Right atrium auricular region (tissue), 2 donors: ENCODE results near the gene REPIN1. TPM values are rescaled to one million over a fixed set of nuclear protein-coding genes. Genes with fewer than 3 reads are reported as not detected.

Source experiments
- DNase-seq: peaks from one replicate; pipeline ENCODE4 v3.0.0-alpha.2; 2019; ENCODE audit warnings: low spot score
- H3K27ac ChIP-seq, 2 donors: fragments of 200-600 bp; sonication (generic); 1 replicate in 1 of 2; 2 replicates in 1 of 2; pipeline ENCODE4 v1.5.1; 2016 to 2019
- H3K27me3 ChIP-seq, 2 donors: fragments of 200-600 bp; sonication (generic); one replicate each; pipeline versions ENCODE4 v1.5.1 to v1.6.0; 2017 to 2019
- H3K36me3 ChIP-seq: fragments of 200-600 bp; sonication (generic); one replicate; pipeline ENCODE4 v1.5.1; 2016
- H3K4me1 ChIP-seq, 2 donors: fragments of 200-600 bp; sonication (generic); one replicate each; pipeline versions ENCODE4 v1.5.1 to v1.6.0; 2017 to 2019
- H3K4me3 ChIP-seq, 2 donors: fragments of 200-600 bp; sonication (generic); 1 replicate in 1 of 2; 2 replicates in 1 of 2; pipeline ENCODE4 v1.5.1; 2017 to 2019; ENCODE audit warnings: mild to moderate bottlenecking in 1 of 2, moderate library complexity in 1 of 2
- H3K9me3 ChIP-seq, 2 donors: fragments of 200-600 bp; sonication (generic); one replicate each; pipeline ENCODE4 v1.5.1; 2019
- total RNA-seq, 2 donors: library from RNA; depleted of rRNA; stranded (reverse); fragments of >200 nt; gene quantifications; one replicate each; pipeline ENCODE4 v1.1.0, GENCODE V29; 2016
- TF ChIP-seq, protein P1 (sequence below), 2 donors: fragments of 200-600 bp; sonication (generic); IDR thresholded peaks; one replicate each; pipeline ENCODE4 v1.5.1; 2019; ENCODE audit warnings: antibody characterized with exemption in 2 of 2

The REPIN1 gene
- total RNA-seq, 2 donors from 2014 or later, result 100.0 to 110 TPM

DNA sequence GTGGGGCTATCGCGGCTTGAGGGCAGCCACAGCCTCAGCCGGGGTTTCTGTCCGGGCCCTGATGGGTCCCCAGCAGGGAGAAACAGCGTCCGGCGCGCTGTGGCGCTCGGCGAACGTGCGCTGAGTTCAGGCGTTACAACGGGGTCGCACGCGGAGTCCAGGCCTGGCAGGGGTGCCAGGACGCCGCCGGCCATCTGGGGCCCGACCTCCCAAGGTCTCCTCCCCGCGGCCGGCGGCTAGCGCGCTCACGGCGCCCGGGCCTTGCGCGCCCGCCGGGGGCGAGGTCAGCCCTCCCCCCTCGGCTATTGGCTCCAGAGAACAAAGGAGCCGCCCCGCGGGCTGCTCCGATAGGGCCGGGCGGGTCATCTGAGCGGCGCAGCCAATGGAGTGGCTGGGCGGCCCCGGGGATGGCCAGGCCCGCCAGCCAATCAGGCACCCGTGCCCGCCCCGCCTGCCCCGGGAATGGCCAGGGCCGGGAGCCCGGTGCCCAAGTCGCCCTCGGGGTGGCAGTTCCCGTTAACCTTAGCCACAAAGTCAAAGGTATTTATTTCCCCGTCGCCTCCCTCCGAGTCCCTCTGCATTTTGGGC lies 10.3 kb downstream of the REPIN1 start, which contains the start of gene ZNF775:
Gene ZNF775 (plus strand): TSS at position 478 of the 588 bp plus-strand sequence. CDS start 9,141 bp downstream, outside the sequence.
- peaks cover 0 to 44% of the 10 kb centered on the region in 2 donors for H3K4me1 ChIP-seq
- H3K36me3 ChIP-seq, result peaks cover under 1% of the 10 kb centered on the region
- H3K4me3 ChIP-seq, result peak within 1 kb of the TSS; percentile 86 to 98
- H3K27me3 ChIP-seq, result no peaks in the 10 kb centered on the region
- H3K9me3 ChIP-seq, result no peaks in the 10 kb centered on the region
- TF ChIP-seq, protein P1, sequence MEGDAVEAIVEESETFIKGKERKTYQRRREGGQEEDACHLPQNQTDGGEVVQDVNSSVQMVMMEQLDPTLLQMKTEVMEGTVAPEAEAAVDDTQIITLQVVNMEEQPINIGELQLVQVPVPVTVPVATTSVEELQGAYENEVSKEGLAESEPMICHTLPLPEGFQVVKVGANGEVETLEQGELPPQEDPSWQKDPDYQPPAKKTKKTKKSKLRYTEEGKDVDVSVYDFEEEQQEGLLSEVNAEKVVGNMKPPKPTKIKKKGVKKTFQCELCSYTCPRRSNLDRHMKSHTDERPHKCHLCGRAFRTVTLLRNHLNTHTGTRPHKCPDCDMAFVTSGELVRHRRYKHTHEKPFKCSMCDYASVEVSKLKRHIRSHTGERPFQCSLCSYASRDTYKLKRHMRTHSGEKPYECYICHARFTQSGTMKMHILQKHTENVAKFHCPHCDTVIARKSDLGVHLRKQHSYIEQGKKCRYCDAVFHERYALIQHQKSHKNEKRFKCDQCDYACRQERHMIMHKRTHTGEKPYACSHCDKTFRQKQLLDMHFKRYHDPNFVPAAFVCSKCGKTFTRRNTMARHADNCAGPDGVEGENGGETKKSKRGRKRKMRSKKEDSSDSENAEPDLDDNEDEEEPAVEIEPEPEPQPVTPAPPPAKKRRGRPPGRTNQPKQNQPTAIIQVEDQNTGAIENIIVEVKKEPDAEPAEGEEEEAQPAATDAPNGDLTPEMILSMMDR (IDR thresholded peaks at IDR 0.05), result no peak
- peak; percentile 96 for DNase-seq
- H3K27ac ChIP-seq, result peak within 1 kb of the TSS; percentile 93 to 96

DNA sequence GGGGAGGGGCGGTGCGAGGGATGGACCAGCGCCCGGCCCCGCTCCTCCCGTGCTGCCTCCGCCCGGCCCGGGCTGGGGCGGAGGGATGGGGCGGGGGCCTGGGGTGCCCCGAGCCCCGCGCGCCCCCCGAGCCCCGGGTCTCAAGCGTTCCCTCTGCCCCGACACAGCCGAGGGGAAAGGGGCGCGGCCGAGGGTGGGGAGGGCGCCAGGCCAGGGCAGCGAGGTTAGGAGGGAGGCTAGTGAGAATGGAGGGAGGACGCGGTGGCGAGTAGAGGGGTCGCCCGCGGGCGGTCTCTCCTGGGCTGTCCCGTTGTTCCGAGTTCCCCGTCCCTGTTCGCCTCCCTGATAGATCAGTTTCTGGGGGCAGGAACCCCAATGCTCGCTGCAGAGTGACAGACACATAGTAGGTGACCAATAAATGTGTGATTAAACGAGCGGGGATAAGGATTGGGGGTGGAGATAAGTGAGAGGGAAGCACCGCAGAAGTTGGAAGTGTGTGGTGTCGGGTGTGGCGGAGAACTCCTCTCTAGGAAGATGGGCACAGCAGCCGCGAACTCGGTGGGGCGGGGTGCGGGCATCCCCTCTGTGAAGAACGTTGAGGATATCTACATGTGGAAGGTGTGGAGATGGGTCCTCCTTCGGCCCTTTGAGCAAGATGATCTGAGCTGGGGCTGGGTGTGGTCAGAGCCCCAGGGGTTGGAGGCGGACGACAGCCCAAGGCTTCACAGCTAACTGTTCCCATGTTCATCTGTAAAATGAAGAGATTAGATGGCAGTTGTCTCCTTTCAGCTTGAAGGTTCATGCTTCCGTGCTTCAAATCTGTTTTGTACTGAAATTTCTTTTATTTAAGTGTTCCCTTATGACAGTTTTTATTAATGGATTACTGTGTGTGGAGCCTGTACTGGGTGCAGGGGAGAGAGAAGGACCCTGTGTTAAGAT lies 11.1 kb downstream of the REPIN1 start:
- no peaks in the 10 kb centered on the region for H3K36me3 ChIP-seq
- peak overlapping the region; percentile 86 to 98 for H3K4me3 ChIP-seq
- TF ChIP-seq, protein P1 (IDR thresholded peaks at IDR 0.05), result no peak
- H3K4me1 ChIP-seq, result peaks cover 0 to 46% of the 10 kb centered on the region in 2 donors
- peak overlapping the region; percentile 93 to 96 for H3K27ac ChIP-seq
- no peak for DNase-seq
- no peaks in the 10 kb centered on the region for H3K9me3 ChIP-seq
- no peaks in the 10 kb centered on the region for H3K27me3 ChIP-seq

GRCh38 chr7:150380463-150380862 lies 11.8 kb downstream of the REPIN1 start:
- H3K27me3 ChIP-seq, result no peaks in the 10 kb centered on the region
- H3K9me3 ChIP-seq, result no peaks in the 10 kb centered on the region
- TF ChIP-seq, protein P1 (IDR thresholded peaks at IDR 0.05), result no peak
- DNase-seq, result no peak
- no peaks in the 10 kb centered on the region for H3K36me3 ChIP-seq
- H3K4me3 ChIP-seq, result peak overlapping the region in 1 of 2 donors; percentile 98
- H3K4me1 ChIP-seq, result peaks cover 0 to 46% of the 10 kb centered on the region in 2 donors
- H3K27ac ChIP-seq, result no peak overlapping the region

GRCh38 chr7:150381096-150381495 lies 12.5 kb downstream of the REPIN1 start:
- no peaks in the 10 kb centered on the region for H3K9me3 ChIP-seq
- H3K4me3 ChIP-seq, result no peak overlapping the region
- no peak overlapping the region for H3K27ac ChIP-seq
- H3K27me3 ChIP-seq, result no peaks in the 10 kb centered on the region
- DNase-seq, result no peak
- no peaks in the 10 kb centered on the region for H3K36me3 ChIP-seq
- peaks cover 0 to 46% of the 10 kb centered on the region in 2 donors for H3K4me1 ChIP-seq
- TF ChIP-seq, protein P1 (IDR thresholded peaks at IDR 0.05), result no peak

DNA sequence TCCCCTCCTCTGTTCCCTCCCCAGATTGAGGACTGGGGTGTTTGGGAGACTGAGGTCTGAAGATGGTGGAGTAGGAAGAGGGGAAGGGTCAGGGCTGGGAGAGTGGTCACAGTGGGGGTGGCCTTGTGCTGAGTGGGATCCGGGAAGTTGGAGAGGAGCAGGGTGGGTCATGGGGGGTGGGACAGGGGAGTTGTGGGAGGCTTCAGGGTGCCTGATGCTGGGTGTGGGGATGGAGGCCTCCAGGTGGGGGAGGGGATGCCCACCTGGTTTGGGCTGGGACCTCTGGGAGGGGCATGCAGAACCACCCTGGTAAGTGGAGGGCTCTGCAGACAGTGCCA lies 13.1 kb downstream of the REPIN1 start:
- Histone ChIP-seq H3K4me3 (no peak overlapping the region), H3K27ac (no peak overlapping the region), H3K36me3 (no peaks in the 10 kb centered on the region), H3K9me3 (no peaks in the 10 kb centered on the region), H3K27me3 (no peaks in the 10 kb centered on the region), H3K4me1 (peaks cover 0 to 46% of the 10 kb centered on the region in 2 donors)
- no peak for DNase-seq
- TF ChIP-seq, protein P1 (IDR thresholded peaks at IDR 0.05), result no peak
